ENCODE results near the gene RAB37.

Gene RAB37

GRCh38 chr17:74769856-74770497, 32.9 kb downstream of the RAB37 start:
- no peak overlapping the region for H3K4me3 ChIP-seq (ENCODE audit: low read depth, low read length)
- no peak for DNase-seq (ENCODE audit: low read depth)
- TF ChIP-seq, protein P1, sequence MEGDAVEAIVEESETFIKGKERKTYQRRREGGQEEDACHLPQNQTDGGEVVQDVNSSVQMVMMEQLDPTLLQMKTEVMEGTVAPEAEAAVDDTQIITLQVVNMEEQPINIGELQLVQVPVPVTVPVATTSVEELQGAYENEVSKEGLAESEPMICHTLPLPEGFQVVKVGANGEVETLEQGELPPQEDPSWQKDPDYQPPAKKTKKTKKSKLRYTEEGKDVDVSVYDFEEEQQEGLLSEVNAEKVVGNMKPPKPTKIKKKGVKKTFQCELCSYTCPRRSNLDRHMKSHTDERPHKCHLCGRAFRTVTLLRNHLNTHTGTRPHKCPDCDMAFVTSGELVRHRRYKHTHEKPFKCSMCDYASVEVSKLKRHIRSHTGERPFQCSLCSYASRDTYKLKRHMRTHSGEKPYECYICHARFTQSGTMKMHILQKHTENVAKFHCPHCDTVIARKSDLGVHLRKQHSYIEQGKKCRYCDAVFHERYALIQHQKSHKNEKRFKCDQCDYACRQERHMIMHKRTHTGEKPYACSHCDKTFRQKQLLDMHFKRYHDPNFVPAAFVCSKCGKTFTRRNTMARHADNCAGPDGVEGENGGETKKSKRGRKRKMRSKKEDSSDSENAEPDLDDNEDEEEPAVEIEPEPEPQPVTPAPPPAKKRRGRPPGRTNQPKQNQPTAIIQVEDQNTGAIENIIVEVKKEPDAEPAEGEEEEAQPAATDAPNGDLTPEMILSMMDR (IDR thresholded peaks at IDR 0.05; ENCODE audit: control insufficient read depth, extremely low read depth, insufficient read depth) = no peak

DNA sequence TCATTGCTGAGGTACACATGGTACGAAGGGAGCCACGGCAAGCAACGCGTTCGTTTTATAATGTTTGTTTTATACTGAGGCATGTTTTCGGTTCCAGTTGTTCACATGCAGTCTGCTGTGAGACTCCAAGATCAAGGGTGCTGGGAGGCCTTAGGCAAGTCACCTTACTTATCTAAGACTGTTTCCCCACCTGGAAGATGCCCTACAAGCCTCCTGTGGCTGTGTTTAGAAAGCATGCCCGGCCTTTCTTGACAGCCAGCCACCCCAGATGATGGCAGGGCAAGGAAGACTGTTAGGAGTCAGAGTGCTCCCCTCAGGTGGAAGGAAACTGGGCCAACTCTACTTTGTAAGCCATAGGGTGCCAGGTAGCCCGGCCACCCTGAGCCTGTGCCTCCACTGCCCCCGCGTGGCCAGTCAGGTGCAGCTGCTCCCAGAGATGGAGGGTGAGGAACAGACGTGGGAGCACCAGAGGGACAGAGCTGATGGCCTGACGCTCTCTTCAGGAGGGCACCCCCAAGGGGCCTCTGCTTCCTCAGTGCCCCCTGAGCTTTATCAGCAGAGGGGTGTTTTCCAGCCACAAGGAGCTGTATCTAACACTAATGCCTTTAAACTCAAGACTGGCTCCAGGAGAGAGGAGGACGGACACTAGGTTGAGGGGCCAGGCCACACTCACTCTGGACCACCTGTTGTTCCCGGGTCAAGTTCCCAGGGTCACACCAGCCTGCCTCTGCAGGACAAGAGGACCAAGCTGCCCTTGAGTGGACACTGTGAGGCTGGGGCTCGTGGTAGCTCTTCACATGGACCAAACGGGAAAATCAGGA, 33.7 kb downstream of the RAB37 start:
- DNase-seq (ENCODE audit: low read depth) = peak; percentile 61
- TF ChIP-seq, protein P1 (IDR thresholded peaks at IDR 0.05; ENCODE audit: control insufficient read depth, extremely low read depth, insufficient read depth) = peak; percentile 100

GRCh38 chr17:74771319-74771914, 34.4 kb downstream of the RAB37 start:
- TF ChIP-seq, protein P1 (IDR thresholded peaks at IDR 0.05; ENCODE audit: control insufficient read depth, extremely low read depth, insufficient read depth) = no peak
- H3K4me3 ChIP-seq (ENCODE audit: low read depth, low read length) = no peak overlapping the region
- DNase-seq (ENCODE audit: low read depth) = no peak

More for the DNA sequence above, 33.7 kb downstream of the RAB37 start:
- no peak overlapping the region for H3K4me3 ChIP-seq (ENCODE audit: low read depth, low read length)

DNA sequence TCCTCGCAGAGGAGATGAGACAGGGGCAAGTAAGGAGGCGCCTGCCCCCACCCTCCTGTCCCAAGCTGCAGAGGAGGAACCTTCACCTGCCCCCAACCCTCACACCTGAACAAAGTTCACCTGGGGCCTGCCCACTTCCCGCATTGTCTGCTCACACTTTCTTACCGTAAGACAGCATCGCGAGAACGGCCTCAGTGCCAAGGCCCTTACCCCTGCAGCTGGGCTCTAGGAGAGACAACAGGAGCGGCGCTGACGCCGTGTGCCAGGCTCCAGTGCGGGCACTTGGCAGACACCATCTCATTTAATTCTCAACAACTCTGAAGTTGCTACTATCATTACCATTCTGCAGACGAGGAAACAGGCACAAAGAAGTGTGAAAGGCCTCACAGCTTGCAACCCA, 35.0 kb downstream of the RAB37 start:
- DNase-seq (ENCODE audit: low read depth) = no peak
- TF ChIP-seq, protein P1 (IDR thresholded peaks at IDR 0.05; ENCODE audit: control insufficient read depth, extremely low read depth, insufficient read depth) = no peak
- no peak overlapping the region for H3K4me3 ChIP-seq (ENCODE audit: low read depth, low read length)

- no peak for DNase-seq (ENCODE audit: low read depth)
- no peak overlapping the region for H3K4me3 ChIP-seq (ENCODE audit: low read depth, low read length)
- TF ChIP-seq, protein P1 (IDR thresholded peaks at IDR 0.05; ENCODE audit: control insufficient read depth, extremely low read depth, insufficient read depth) = no peak
Observed at GRCh38 chr17:74773414-74773813, 36.4 kb downstream of the RAB37 start.

GRCh38 chr17:74773871-74774286, 36.8 kb downstream of the RAB37 start:
- TF ChIP-seq, protein P1 (IDR thresholded peaks at IDR 0.05; ENCODE audit: control insufficient read depth, extremely low read depth, insufficient read depth) = no peak
- no peak for DNase-seq (ENCODE audit: low read depth)
- no peak overlapping the region for H3K4me3 ChIP-seq (ENCODE audit: low read depth, low read length)

All from LNCaP clone FGC (cell line).